ENCODE data around the gene MYZAP.

- TF ChIP-seq POLR2AphosphoS5 (IDR thresholded peaks at IDR 0.05; ENCODE audit: low read depth, low read length) (no peak), JUN (IDR thresholded peaks at IDR 0.05; ENCODE audit: low read depth, low read length) (no peak)
- TF ChIP-seq, protein P1, sequence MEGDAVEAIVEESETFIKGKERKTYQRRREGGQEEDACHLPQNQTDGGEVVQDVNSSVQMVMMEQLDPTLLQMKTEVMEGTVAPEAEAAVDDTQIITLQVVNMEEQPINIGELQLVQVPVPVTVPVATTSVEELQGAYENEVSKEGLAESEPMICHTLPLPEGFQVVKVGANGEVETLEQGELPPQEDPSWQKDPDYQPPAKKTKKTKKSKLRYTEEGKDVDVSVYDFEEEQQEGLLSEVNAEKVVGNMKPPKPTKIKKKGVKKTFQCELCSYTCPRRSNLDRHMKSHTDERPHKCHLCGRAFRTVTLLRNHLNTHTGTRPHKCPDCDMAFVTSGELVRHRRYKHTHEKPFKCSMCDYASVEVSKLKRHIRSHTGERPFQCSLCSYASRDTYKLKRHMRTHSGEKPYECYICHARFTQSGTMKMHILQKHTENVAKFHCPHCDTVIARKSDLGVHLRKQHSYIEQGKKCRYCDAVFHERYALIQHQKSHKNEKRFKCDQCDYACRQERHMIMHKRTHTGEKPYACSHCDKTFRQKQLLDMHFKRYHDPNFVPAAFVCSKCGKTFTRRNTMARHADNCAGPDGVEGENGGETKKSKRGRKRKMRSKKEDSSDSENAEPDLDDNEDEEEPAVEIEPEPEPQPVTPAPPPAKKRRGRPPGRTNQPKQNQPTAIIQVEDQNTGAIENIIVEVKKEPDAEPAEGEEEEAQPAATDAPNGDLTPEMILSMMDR (IDR thresholded peaks at IDR 0.05; ENCODE audit: control extremely low read depth in 1 of 3, insufficient read depth in 1 of 3, low read depth in 1 of 3, low read length in 3 of 3): no peak
These were observed 135.3 kb downstream of the MYZAP start for GRCh38 chr15:57727031-57727430.

Data from H1 (cell line).